Thyroid gland (tissue), 4 donors: ENCODE measurements around the gene CCR8.

ENCODE experiments used
- CTCF ChIP-seq, 6 experiments: fragments of 200-600 bp in 3 of 6; fragments of 450-650 bp in 3 of 6; sonication (generic) in 3 of 6; IDR thresholded peaks; one replicate each; pipeline ENCODE4 v1.5.1; 2016 to 2019; ENCODE audit warnings: antibody characterized with exemption in 6 of 6, mild to moderate bottlenecking in 2 of 6, inconsistent platforms in 1 of 6, moderate library complexity in 1 of 6
- POLR2A ChIP-seq, 2 donors: fragments of 450-650 bp; IDR thresholded peaks; one replicate each; pipeline ENCODE4 v1.6.1; 2017; ENCODE audit warnings: antibody characterized with exemption in 2 of 2, mild to moderate bottlenecking in 2 of 2, moderate library complexity in 1 of 2

GRCh38 chr3:39350714-39351113 lies 21.2 kb downstream of the CCR8 start:
- TF ChIP-seq CTCF (IDR thresholded peaks at IDR 0.05) (no peak), POLR2A (IDR thresholded peaks at IDR 0.05) (no peak)
